ENCODE results near the gene PTTG1IP. TPM values are rescaled to one million over a fixed set of nuclear protein-coding genes. Genes with fewer than 3 reads are reported as not detected.

The PTTG1IP gene
- total and polyA plus RNA-seq, 7 donors, result 49.7 to 208 (median 158) TPM

DNA sequence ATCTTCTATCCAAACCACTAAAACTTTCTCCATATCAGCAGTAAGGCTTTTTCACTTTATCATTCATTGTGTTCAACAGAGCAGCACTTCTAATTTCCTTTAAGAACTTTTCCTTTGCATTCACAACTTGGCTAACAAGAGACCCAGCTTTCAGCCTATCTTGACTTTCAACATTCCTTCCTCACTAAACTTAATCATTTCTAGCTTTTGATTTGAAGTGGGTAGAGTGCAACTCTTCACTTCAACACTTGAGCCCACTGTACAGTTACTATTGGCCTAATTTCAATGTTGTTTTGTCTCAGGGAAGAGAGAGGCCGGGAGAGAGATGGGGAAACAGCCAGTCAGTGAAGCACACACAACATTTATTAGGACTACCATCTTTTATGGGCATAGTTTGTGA, 73.8 kb downstream of the PTTG1IP start:
- WGBS, 2 donors, result 61 to 63% methylated on average over 1 of the region's 1 CpG
- no peak for TF ChIP-seq POLR2A (IDR thresholded peaks at IDR 0.05)
- TF ChIP-seq, protein P1, sequence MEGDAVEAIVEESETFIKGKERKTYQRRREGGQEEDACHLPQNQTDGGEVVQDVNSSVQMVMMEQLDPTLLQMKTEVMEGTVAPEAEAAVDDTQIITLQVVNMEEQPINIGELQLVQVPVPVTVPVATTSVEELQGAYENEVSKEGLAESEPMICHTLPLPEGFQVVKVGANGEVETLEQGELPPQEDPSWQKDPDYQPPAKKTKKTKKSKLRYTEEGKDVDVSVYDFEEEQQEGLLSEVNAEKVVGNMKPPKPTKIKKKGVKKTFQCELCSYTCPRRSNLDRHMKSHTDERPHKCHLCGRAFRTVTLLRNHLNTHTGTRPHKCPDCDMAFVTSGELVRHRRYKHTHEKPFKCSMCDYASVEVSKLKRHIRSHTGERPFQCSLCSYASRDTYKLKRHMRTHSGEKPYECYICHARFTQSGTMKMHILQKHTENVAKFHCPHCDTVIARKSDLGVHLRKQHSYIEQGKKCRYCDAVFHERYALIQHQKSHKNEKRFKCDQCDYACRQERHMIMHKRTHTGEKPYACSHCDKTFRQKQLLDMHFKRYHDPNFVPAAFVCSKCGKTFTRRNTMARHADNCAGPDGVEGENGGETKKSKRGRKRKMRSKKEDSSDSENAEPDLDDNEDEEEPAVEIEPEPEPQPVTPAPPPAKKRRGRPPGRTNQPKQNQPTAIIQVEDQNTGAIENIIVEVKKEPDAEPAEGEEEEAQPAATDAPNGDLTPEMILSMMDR (IDR thresholded peaks at IDR 0.05), result no peak
- TF ChIP-seq POLR2AphosphoS5 (IDR thresholded peaks at IDR 0.05), result no peak
- no peak for TF ChIP-seq EP300 (IDR thresholded peaks at IDR 0.05)
- Histone ChIP-seq H3K4me1 (peaks cover 0 to 38% (median 25%) of the 10 kb centered on the region in 4 donors), H3K27ac (no peak overlapping the region), H3K27me3 (no peaks in the 10 kb centered on the region), H3K9me3 (no peaks in the 10 kb centered on the region), H3K4me3 (no peak overlapping the region), H3K36me3 (peaks cover 0 to 18% (median 1%) of the 10 kb centered on the region in 4 donors)
- intact Hi-C loops (cut with DNase I), result loop anchor here (5.0 kb wide), 2 partner anchors 68 to 133 kb away; no protein-coding TSS in a partner anchor
- DNase-seq, result no peak

Other genes with a start within 250 kb of the PTTG1IP start
- not detected for gene KRTAP10-9, start 246.6 kb downstream of the PTTG1IP start, total RNA-seq
- not detected for gene KRTAP10-9, start 246.6 kb downstream of the PTTG1IP start, polyA plus RNA-seq
- not detected for gene KRTAP10-10, start 236.3 kb downstream of the PTTG1IP start, total RNA-seq
- gene KRTAP10-10, start 236.3 kb downstream of the PTTG1IP start, polyA plus RNA-seq, result not detected
- gene KRTAP10-11, start 227.3 kb downstream of the PTTG1IP start, total RNA-seq, result not detected
- not detected for gene KRTAP10-11, start 227.3 kb downstream of the PTTG1IP start, polyA plus RNA-seq
- gene KRTAP12-4, start 219.0 kb downstream of the PTTG1IP start, total RNA-seq, result not detected
- gene KRTAP12-4, start 219.0 kb downstream of the PTTG1IP start, polyA plus RNA-seq, result not detected
- gene KRTAP12-3, start 215.8 kb downstream of the PTTG1IP start, total RNA-seq, result not detected
- gene KRTAP12-3, start 215.8 kb downstream of the PTTG1IP start, polyA plus RNA-seq, result not detected
- not detected for gene KRTAP12-2, start 206.8 kb downstream of the PTTG1IP start, total RNA-seq
- gene KRTAP12-2, start 206.8 kb downstream of the PTTG1IP start, polyA plus RNA-seq, result not detected
- gene KRTAP12-1, start 191.5 kb downstream of the PTTG1IP start, total RNA-seq, result not detected
- gene KRTAP12-1, start 191.5 kb downstream of the PTTG1IP start, polyA plus RNA-seq, result not detected
- gene KRTAP10-12, start 176.5 kb downstream of the PTTG1IP start, total RNA-seq, result not detected
- not detected for gene KRTAP10-12, start 176.5 kb downstream of the PTTG1IP start, polyA plus RNA-seq
- not detected for gene TSPEAR, start 162.1 kb downstream of the PTTG1IP start, total RNA-seq
- under 1 TPM in 2 of 3 donors, not detected in 1; under 0.01 to 0.20 TPM for gene TSPEAR, start 162.1 kb downstream of the PTTG1IP start, polyA plus RNA-seq
- 100 to 1,000 TPM in 1 of 4 donors, 10 to 100 TPM in 3; 51.5 to 101 (median 63.1) TPM for gene UBE2G2, start 71.9 kb downstream of the PTTG1IP start, total RNA-seq
- gene UBE2G2, start 71.9 kb downstream of the PTTG1IP start, polyA plus RNA-seq, result 10 to 100 TPM; 21.6 to 45.8 (median 22.7) TPM
- gene SUMO3, start 55.6 kb downstream of the PTTG1IP start, total RNA-seq, result 10 to 100 TPM; 52.4 to 60.1 (median 57.9) TPM
- gene SUMO3, start 55.6 kb downstream of the PTTG1IP start, polyA plus RNA-seq, result 100 to 1,000 TPM in 2 of 3 donors, 10 to 100 TPM in 1; 67.8 to 104 (median 103) TPM
- 10 to 100 TPM; 14.7 to 82.0 (median 48.5) TPM for gene ITGB2, start 47.2 kb upstream of the PTTG1IP start, total RNA-seq
- gene ITGB2, start 47.2 kb upstream of the PTTG1IP start, polyA plus RNA-seq, result 100 to 1,000 TPM in 1 of 3 donors, 10 to 100 TPM in 2; 21.0 to 103 (median 60.5) TPM
- 10 to 100 TPM; 18.3 to 38.8 (median 22.0) TPM for gene SLX9, start 66.3 kb upstream of the PTTG1IP start, total RNA-seq
- gene SLX9, start 66.3 kb upstream of the PTTG1IP start, polyA plus RNA-seq, result 10 to 100 TPM in 2 of 3 donors, 1 to 10 TPM in 1; 9.7 to 31.9 (median 15.0) TPM
- gene ADARB1, start 200.9 kb upstream of the PTTG1IP start, total RNA-seq, result 100 to 1,000 TPM in 1 of 4 donors, 10 to 100 TPM in 3; 41.3 to 102 (median 71.0) TPM
- gene ADARB1, start 200.9 kb upstream of the PTTG1IP start, polyA plus RNA-seq, result 1 to 10 TPM in 2 of 3 donors, under 1 TPM in 1; 0.92 to 7.5 (median 2.4) TPM

All from sigmoid colon (tissue), 7 donors.